Stomach (tissue), 4 donors: ENCODE data around the gene OR7C2.

Experiments
- EP300 ChIP-seq: sonication (generic); formaldehyde crosslinking; IDR thresholded peaks from one replicate; pipeline ENCODE4 v1.6.1; 2017; ENCODE audit warnings: antibody characterized with exemption
- POLR2A ChIP-seq, 4 donors: fragments of 450-650 bp; IDR thresholded peaks; one replicate each; pipeline ENCODE4 v1.6.1; 2016; ENCODE audit warnings: antibody characterized with exemption in 4 of 4, control low read depth in 2 of 4, mild to moderate bottlenecking in 1 of 4, moderate library complexity in 1 of 4
- POLR2AphosphoS5 ChIP-seq, 3 donors: sonication (generic); formaldehyde crosslinking; IDR thresholded peaks; one replicate each; pipeline ENCODE4 v1.6.1; 2016; ENCODE audit warnings: antibody characterized with exemption in 3 of 3
- TF ChIP-seq, protein P1 (sequence below), 7 experiments: fragments of 450-650 bp in 4 of 7; fragments of 200-600 bp in 3 of 7; sonication (generic) in 3 of 7; IDR thresholded peaks; one replicate each; pipeline ENCODE4 v1.5.1; 2016 to 2019; ENCODE audit warnings: antibody characterized with exemption in 7 of 7, control low read depth in 2 of 7, mild to moderate bottlenecking in 1 of 7

DNA sequence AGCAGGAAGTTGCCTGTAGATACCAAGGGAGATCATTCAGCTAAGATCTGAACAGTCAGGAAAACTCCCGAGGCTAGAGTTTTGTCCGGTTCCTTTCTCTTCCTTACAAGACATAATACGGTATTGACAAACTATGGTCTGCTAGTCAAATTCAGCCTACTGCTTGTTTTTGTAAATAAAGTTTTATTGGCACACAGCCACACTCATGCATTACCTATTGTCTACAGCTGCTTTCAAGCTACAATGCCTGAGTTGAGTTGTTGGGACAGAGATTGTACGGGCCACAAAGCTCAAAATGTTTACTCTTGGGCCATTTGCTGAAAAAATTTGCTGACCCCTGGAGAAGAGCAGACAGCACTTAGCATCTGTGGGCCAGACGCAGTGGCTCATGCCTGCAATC, 35.8 kb downstream of the OR7C2 start:
- TF ChIP-seq POLR2A (IDR thresholded peaks at IDR 0.05) (no peak), POLR2AphosphoS5 (IDR thresholded peaks at IDR 0.05) (no peak), EP300 (no peak)
- TF ChIP-seq, protein P1, sequence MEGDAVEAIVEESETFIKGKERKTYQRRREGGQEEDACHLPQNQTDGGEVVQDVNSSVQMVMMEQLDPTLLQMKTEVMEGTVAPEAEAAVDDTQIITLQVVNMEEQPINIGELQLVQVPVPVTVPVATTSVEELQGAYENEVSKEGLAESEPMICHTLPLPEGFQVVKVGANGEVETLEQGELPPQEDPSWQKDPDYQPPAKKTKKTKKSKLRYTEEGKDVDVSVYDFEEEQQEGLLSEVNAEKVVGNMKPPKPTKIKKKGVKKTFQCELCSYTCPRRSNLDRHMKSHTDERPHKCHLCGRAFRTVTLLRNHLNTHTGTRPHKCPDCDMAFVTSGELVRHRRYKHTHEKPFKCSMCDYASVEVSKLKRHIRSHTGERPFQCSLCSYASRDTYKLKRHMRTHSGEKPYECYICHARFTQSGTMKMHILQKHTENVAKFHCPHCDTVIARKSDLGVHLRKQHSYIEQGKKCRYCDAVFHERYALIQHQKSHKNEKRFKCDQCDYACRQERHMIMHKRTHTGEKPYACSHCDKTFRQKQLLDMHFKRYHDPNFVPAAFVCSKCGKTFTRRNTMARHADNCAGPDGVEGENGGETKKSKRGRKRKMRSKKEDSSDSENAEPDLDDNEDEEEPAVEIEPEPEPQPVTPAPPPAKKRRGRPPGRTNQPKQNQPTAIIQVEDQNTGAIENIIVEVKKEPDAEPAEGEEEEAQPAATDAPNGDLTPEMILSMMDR (IDR thresholded peaks at IDR 0.05), result no peak
